ENCODE measurements around the gene KCNJ13.

DNA sequence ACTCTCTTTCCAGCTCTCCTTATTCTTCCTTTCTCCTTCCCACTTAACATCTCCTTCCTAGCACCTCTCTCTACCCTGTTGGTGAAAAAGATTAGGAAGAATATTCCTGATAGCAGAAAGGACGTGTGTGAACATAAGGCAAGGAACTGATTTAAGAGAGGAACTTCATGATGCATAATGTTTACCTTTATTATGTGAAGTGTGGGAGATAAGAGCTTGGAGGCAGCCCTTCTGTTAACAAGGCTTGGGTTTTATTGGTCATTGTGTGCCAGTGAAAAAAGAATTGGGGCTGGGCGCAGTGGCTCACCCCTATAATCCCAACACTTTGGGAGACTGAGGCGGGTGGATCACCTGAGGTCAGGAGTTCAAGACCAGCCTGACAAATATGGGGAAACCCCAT lies 34.4 kb downstream of the KCNJ13 start:
- TF ChIP-seq EZH2 (IDR thresholded peaks at IDR 0.05; ENCODE audit: low read depth): no peak
- TF ChIP-seq, protein P1, sequence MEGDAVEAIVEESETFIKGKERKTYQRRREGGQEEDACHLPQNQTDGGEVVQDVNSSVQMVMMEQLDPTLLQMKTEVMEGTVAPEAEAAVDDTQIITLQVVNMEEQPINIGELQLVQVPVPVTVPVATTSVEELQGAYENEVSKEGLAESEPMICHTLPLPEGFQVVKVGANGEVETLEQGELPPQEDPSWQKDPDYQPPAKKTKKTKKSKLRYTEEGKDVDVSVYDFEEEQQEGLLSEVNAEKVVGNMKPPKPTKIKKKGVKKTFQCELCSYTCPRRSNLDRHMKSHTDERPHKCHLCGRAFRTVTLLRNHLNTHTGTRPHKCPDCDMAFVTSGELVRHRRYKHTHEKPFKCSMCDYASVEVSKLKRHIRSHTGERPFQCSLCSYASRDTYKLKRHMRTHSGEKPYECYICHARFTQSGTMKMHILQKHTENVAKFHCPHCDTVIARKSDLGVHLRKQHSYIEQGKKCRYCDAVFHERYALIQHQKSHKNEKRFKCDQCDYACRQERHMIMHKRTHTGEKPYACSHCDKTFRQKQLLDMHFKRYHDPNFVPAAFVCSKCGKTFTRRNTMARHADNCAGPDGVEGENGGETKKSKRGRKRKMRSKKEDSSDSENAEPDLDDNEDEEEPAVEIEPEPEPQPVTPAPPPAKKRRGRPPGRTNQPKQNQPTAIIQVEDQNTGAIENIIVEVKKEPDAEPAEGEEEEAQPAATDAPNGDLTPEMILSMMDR (conservative IDR thresholded peaks at IDR 0.05): no peak
